ENCODE results near the gene RIC8B. TPM values are rescaled to one million over a fixed set of nuclear protein-coding genes. Genes with fewer than 3 reads are reported as not detected.

RIC8B gene
- total RNA-seq, 1 donor from 2014 or later: 39.4 TPM

Other genes starting within 250 kb of the RIC8B start
- gene RFX4, start 191.7 kb upstream of the RIC8B start, total RNA-seq: 0.26 TPM
- gene TMEM263, start 181.2 kb downstream of the RIC8B start, total RNA-seq: 49.4 TPM
- 24.8 TPM for gene MTERF2, start 212.5 kb downstream of the RIC8B start, total RNA-seq

All from mucosa of gallbladder (tissue), 1 donor.